ENCODE results near the gene HLCS. TPM values are rescaled to one million over a fixed set of nuclear protein-coding genes. Genes with fewer than 3 reads are reported as not detected.

Gene HLCS
- total and polyA plus RNA-seq, 2 of the 8 experiments (the other 6 are each of a cell fraction or from before 2014, with no cell fraction given): 4.7 to 12.2 TPM

- no peak for TF ChIP-seq CHD7 (IDR thresholded peaks at IDR 0.05; ENCODE audit: insufficient replicate concordance, low read length)
Measured at GRCh38 chr21:36730291-36731281, 235.9 kb downstream of the HLCS start (continued).

Data from H1 (cell line).